Measurements from ENCODE around the gene LRRTM2. TPM values are rescaled to one million over a fixed set of nuclear protein-coding genes. Genes with fewer than 3 reads are reported as not detected.

LRRTM2 gene
- total and polyA plus RNA-seq, 2 of the 4 experiments (the other 2 are of a cell fraction), result 0.53 to 2.0 TPM

DNA sequence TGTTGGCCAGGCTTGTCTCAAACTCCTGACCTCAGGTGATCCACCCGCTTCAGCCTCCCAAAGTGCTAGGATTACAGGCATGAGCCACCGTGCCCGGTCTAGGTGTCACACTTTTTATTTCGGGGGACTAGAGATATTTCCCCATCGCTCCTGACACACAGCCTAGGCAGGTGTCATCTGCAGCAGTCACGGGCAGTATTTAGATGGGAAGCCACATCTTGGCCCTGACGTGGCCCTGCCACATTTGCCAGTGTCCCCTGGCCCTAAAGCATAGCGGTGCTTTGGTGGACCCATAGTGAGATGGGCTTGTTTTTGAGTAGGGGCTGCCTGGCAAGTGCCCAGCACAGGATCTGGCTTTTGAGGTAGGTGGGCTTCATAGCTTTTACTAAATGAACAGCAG is 45.0 kb upstream of the LRRTM2 start:
- no peak overlapping the region for H2BK5ac ChIP-seq (ENCODE audit: low read depth, low read length, poor library complexity, severe bottlenecking)
- peaks cover 12% of the 10 kb centered on the region; the same call in 1 of the 2 replicates for H3K9me1 ChIP-seq (ENCODE audit: insufficient read depth, low read length)
- dilution Hi-C loops (cut with HindIII; ENCODE audit: low sequenced_read_pairs, unreplicated experiment) (no loop called here), intact Hi-C loops (cut with micrococcal nuclease) (loop anchor here (5.0 kb wide), 1 partner anchor 342 kb away; no protein-coding TSS in a partner anchor), in situ Hi-C loops (cut with MboI; ENCODE audit: low sequenced_read_pairs) (no loop called here)
- H4K8ac ChIP-seq (ENCODE audit: low read depth in 2 of 2, low read length in 2 of 2), result no peak overlapping the region
- no peak overlapping the region for H2AK9ac ChIP-seq (replicated peaks; ENCODE audit: low read depth, low read length, poor library complexity)
- ATAC-seq (ENCODE audit: low read depth) (no peak), DNase-seq (no peak)
- BruUV-seq (replicated peaks), result no TSS peak
- 94% methylated on average over 5 of the region's 8 CpGs; no CpG with 5 or more reads in 1 of the 2 experiments for WGBS, 2 experiments (ENCODE audit: extremely low coverage in 2 of 2, insufficient read length in 1 of 2)
- CTCF ChIA-PET, result no interaction called here
- H3K14ac ChIP-seq (replicated peaks; ENCODE audit: low read depth, low read length), result no peak overlapping the region
- no peak overlapping the region for H2AFZ ChIP-seq (replicated peaks; ENCODE audit: low read length, poor library complexity)
- no peak overlapping the region for H2BK120ac ChIP-seq (ENCODE audit: low read depth, low read length)
- no peak overlapping the region for H3K4me3 ChIP-seq (ENCODE audit: insufficient read depth, low read depth, low read length)
- no peak overlapping the region for H2BK20ac ChIP-seq (ENCODE audit: low read depth, low read length)
- no peak overlapping the region for H4K5ac ChIP-seq (ENCODE audit: low read depth, low read length)
- H3K27me3 ChIP-seq (ENCODE audit: control insufficient read depth, insufficient read depth, low read length), result no peaks in the 10 kb centered on the region
- peaks cover 26% of the 10 kb centered on the region for H3K36me3 ChIP-seq (ENCODE audit: control insufficient read depth, insufficient read depth, low read length)
- no peak overlapping the region for H3K9ac ChIP-seq (ENCODE audit: low read depth, low read length)
- H3K18ac ChIP-seq (ENCODE audit: low read depth, low read length), result no peak overlapping the region
- TF ChIP-seq SMC3 (IDR thresholded peaks at IDR 0.05; ENCODE audit: low read depth, low read length) (no peak), RAD21 (IDR thresholded peaks at IDR 0.05; ENCODE audit: low read length) (no peak), MAZ (IDR thresholded peaks at IDR 0.05; ENCODE audit: borderline replicate concordance, low read depth, low read length) (no peak), MXI1 (IDR thresholded peaks at IDR 0.05; ENCODE audit: borderline replicate concordance, low read depth, low read length) (no peak), NFE2L2 (IDR thresholded peaks at IDR 0.05; ENCODE audit: low read depth, low read length) (no peak), CEBPB (IDR thresholded peaks at IDR 0.05; ENCODE audit: low read depth, low read length) (no peak), RFX5 (IDR thresholded peaks at IDR 0.05; ENCODE audit: low read depth, low read length) (no peak), CHD1 (IDR thresholded peaks at IDR 0.05; ENCODE audit: low read depth, low read length) (no peak), FOS (IDR thresholded peaks at IDR 0.05; ENCODE audit: low read depth, low read length) (no peak), BHLHE40 (IDR thresholded peaks at IDR 0.05; ENCODE audit: low read depth, low read length) (no peak), POLR2A (IDR thresholded peaks at IDR 0.05; ENCODE audit: low read depth, low read length) (no peak), MAFK (IDR thresholded peaks at IDR 0.05; ENCODE audit: low read depth, low read length) (no peak), RCOR1 (IDR thresholded peaks at IDR 0.05; ENCODE audit: insufficient replicate concordance, low read length) (no peak)
- TF ChIP-seq, protein P1, sequence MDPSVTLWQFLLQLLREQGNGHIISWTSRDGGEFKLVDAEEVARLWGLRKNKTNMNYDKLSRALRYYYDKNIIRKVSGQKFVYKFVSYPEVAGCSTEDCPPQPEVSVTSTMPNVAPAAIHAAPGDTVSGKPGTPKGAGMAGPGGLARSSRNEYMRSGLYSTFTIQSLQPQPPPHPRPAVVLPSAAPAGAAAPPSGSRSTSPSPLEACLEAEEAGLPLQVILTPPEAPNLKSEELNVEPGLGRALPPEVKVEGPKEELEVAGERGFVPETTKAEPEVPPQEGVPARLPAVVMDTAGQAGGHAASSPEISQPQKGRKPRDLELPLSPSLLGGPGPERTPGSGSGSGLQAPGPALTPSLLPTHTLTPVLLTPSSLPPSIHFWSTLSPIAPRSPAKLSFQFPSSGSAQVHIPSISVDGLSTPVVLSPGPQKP (IDR thresholded peaks at IDR 0.05; ENCODE audit: borderline replicate concordance, low read depth, low read length), result no peak
- TF ChIP-seq, protein P2, sequence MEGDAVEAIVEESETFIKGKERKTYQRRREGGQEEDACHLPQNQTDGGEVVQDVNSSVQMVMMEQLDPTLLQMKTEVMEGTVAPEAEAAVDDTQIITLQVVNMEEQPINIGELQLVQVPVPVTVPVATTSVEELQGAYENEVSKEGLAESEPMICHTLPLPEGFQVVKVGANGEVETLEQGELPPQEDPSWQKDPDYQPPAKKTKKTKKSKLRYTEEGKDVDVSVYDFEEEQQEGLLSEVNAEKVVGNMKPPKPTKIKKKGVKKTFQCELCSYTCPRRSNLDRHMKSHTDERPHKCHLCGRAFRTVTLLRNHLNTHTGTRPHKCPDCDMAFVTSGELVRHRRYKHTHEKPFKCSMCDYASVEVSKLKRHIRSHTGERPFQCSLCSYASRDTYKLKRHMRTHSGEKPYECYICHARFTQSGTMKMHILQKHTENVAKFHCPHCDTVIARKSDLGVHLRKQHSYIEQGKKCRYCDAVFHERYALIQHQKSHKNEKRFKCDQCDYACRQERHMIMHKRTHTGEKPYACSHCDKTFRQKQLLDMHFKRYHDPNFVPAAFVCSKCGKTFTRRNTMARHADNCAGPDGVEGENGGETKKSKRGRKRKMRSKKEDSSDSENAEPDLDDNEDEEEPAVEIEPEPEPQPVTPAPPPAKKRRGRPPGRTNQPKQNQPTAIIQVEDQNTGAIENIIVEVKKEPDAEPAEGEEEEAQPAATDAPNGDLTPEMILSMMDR (conservative IDR thresholded peaks at IDR 0.05; ENCODE audit: low read depth, low read length), result no peak
- no peak overlapping the region for H3K56ac ChIP-seq (ENCODE audit: extremely low read depth, insufficient read depth, low read length)
- H3K4ac ChIP-seq (ENCODE audit: low read depth, low read length), result no peak overlapping the region
- H3K23ac ChIP-seq (ENCODE audit: low read depth, low read length), result no peak overlapping the region
- H3K9me3 ChIP-seq (ENCODE audit: control insufficient read depth, insufficient read depth, low read length), result no peaks in the 10 kb centered on the region
- no peak overlapping the region for H2BK15ac ChIP-seq (ENCODE audit: low read depth, low read length)
- H4K91ac ChIP-seq (ENCODE audit: insufficient read depth, low read depth, low read length), result no peak overlapping the region
- no peak overlapping the region for H3K4me2 ChIP-seq (ENCODE audit: low read depth, low read length)
- no peak overlapping the region for H2AK5ac ChIP-seq (ENCODE audit: low read depth, low read length)
- H3K79me1 ChIP-seq (ENCODE audit: low read depth in 1 of 2, low read length in 2 of 2), result peaks cover 15 to 59% of the 10 kb centered on the region in 2 experiments
- no peaks in the 10 kb centered on the region; the same call in 1 of the 2 replicates for H3K4me1 ChIP-seq (ENCODE audit: control insufficient read depth, insufficient read depth, low read length)
- no peak overlapping the region for H3K27ac ChIP-seq (ENCODE audit: insufficient read depth, low read length)
- peaks cover 9% of the 10 kb centered on the region; the same call in 1 of the 2 replicates for H4K20me1 ChIP-seq (ENCODE audit: insufficient read depth, low read length)
- POLR2A ChIA-PET (ENCODE audit: unreplicated experiment), result no interaction called here
